PC-9 (cell line): Measurements from ENCODE around the gene GRHL1.

Source experiments
- CTCF ChIP-seq: fragments of 200-600 bp; sonication (generic); conservative IDR thresholded peaks from 2 replicates; pipeline ENCODE4 v1.6.1; 2017; ENCODE audit warnings: mixed run types, antibody characterized with exemption, mild to moderate bottlenecking, moderate library complexity
- EZH2 ChIP-seq: fragments of 200-600 bp; sonication (generic); IDR thresholded peaks from 2 replicates; pipeline ENCODE4 v1.8.0; 2017; ENCODE audit warnings: antibody characterized with exemption, low read depth

GRCh38 chr2:10017313-10017941 is 65.9 kb downstream of the GRHL1 start:
- TF ChIP-seq CTCF: no peak
- TF ChIP-seq EZH2: no peak
